Stomach smooth muscle (tissue), 2 donors: ENCODE results near the gene TMEM131L.

Experiments
- H3K27ac ChIP-seq: one replicate; pipeline ENCODE4 v1.7.0; 2013; ENCODE audit warnings: mild to moderate bottlenecking, low read length, inconsistent platforms
- H3K27me3 ChIP-seq, 2 donors: one replicate each; pipeline ENCODE4 v1.7.0; 2013; ENCODE audit warnings: low read length in 2 of 2; ENCODE audit not compliant: insufficient read depth in 2 of 2, control insufficient read depth in 1 of 2
- H3K36me3 ChIP-seq, 2 donors: one replicate each; pipeline ENCODE4 v1.7.0; 2013; ENCODE audit warnings: low read length in 2 of 2; ENCODE audit not compliant: control insufficient read depth in 2 of 2, insufficient read depth in 2 of 2
- H3K4me1 ChIP-seq: one replicate; pipeline ENCODE4 v1.7.0; 2013; ENCODE audit warnings: low read length; ENCODE audit not compliant: control insufficient read depth, insufficient read depth
- H3K4me3 ChIP-seq, 2 donors: one replicate each; pipeline ENCODE4 v1.7.0; 2013; ENCODE audit warnings: low read length in 2 of 2
- H3K9ac ChIP-seq, 2 donors: one replicate each; pipeline ENCODE4 v1.7.0; 2013; ENCODE audit warnings: low read length in 2 of 2, mild to moderate bottlenecking in 1 of 2
- H3K9me3 ChIP-seq, 2 donors: one replicate each; pipeline ENCODE4 v1.7.0; 2013; ENCODE audit warnings: low read length in 2 of 2; ENCODE audit not compliant: control insufficient read depth in 2 of 2
- donor health status: healthy.
- donor health status: Pancreatic carcinoma.

TMEM131L gene

GRCh38 chr4:153489856-153490558 is 23.8 kb downstream of the TMEM131L start:
- H3K36me3 ChIP-seq = no peaks in the 10 kb centered on the region
- H3K9ac ChIP-seq = no peak overlapping the region
- no peak overlapping the region for H3K27ac ChIP-seq
- H3K4me3 ChIP-seq = no peak overlapping the region
- H3K4me1 ChIP-seq = peaks cover 37% of the 10 kb centered on the region
- H3K27me3 ChIP-seq = no peaks in the 10 kb centered on the region
- H3K9me3 ChIP-seq = no peaks in the 10 kb centered on the region

- no peak overlapping the region for H3K27ac ChIP-seq
- H3K4me3 ChIP-seq = no peak overlapping the region
- no peaks in the 10 kb centered on the region for H3K9me3 ChIP-seq
- H3K36me3 ChIP-seq = no peaks in the 10 kb centered on the region
- H3K9ac ChIP-seq = no peak overlapping the region
- H3K27me3 ChIP-seq = no peaks in the 10 kb centered on the region
- peaks cover 37% of the 10 kb centered on the region for H3K4me1 ChIP-seq
Observed at GRCh38 chr4:153490985-153491483, 24.9 kb downstream of the TMEM131L start.

GRCh38 chr4:153494562-153494961 is 28.4 kb downstream of the TMEM131L start:
- no peaks in the 10 kb centered on the region for H3K9me3 ChIP-seq
- no peaks in the 10 kb centered on the region for H3K27me3 ChIP-seq
- peaks cover 29% of the 10 kb centered on the region for H3K4me1 ChIP-seq
- no peak overlapping the region for H3K27ac ChIP-seq
- H3K9ac ChIP-seq = no peak overlapping the region
- H3K4me3 ChIP-seq = no peak overlapping the region
- H3K36me3 ChIP-seq = no peaks in the 10 kb centered on the region

GRCh38 chr4:153495480-153496193 is 29.5 kb downstream of the TMEM131L start:
- H3K4me1 ChIP-seq = peaks cover 26% of the 10 kb centered on the region
- H3K27ac ChIP-seq = no peak overlapping the region

GRCh38 chr4:153497091-153497531 is 31.0 kb downstream of the TMEM131L start:
- Histone ChIP-seq H3K36me3 (no peaks in the 10 kb centered on the region), H3K4me1 (peaks cover 26% of the 10 kb centered on the region), H3K27ac (no peak overlapping the region), H3K9ac (peak overlapping the region; percentile 26 to 29), H3K4me3 (no peak overlapping the region), H3K9me3 (no peaks in the 10 kb centered on the region), H3K27me3 (no peaks in the 10 kb centered on the region)

More at GRCh38 chr4:153495480-153496193, 29.5 kb downstream of the TMEM131L start:
- no peak overlapping the region for H3K9ac ChIP-seq
- no peaks in the 10 kb centered on the region for H3K36me3 ChIP-seq
- H3K4me3 ChIP-seq = no peak overlapping the region
- H3K27me3 ChIP-seq = no peaks in the 10 kb centered on the region
- no peaks in the 10 kb centered on the region for H3K9me3 ChIP-seq

GRCh38 chr4:153497988-153498967 is 32.1 kb downstream of the TMEM131L start:
- no peaks in the 10 kb centered on the region for H3K36me3 ChIP-seq

GRCh38 chr4:153499005-153499404 is 32.8 kb downstream of the TMEM131L start:
- peaks cover 23% of the 10 kb centered on the region for H3K4me1 ChIP-seq
- peak overlapping the region in 1 of 2 donors; percentile 54 for H3K4me3 ChIP-seq
- no peaks in the 10 kb centered on the region for H3K27me3 ChIP-seq
- no peaks in the 10 kb centered on the region for H3K36me3 ChIP-seq
- no peaks in the 10 kb centered on the region for H3K9me3 ChIP-seq
- H3K9ac ChIP-seq = no peak overlapping the region
- H3K27ac ChIP-seq = peak overlapping the region; percentile 62

More at GRCh38 chr4:153497988-153498967, 32.1 kb downstream of the TMEM131L start:
- peak overlapping the region; percentile 62 for H3K27ac ChIP-seq
- H3K27me3 ChIP-seq = no peaks in the 10 kb centered on the region
- peak overlapping the region; percentile 39 to 54 for H3K4me3 ChIP-seq
- H3K9me3 ChIP-seq = no peaks in the 10 kb centered on the region
- peaks cover 26% of the 10 kb centered on the region for H3K4me1 ChIP-seq
- peak overlapping the region; percentile 29 to 41 for H3K9ac ChIP-seq

- H3K27me3 ChIP-seq = no peaks in the 10 kb centered on the region
- peaks cover 23% of the 10 kb centered on the region for H3K4me1 ChIP-seq
- H3K27ac ChIP-seq = no peak overlapping the region
- no peaks in the 10 kb centered on the region for H3K9me3 ChIP-seq
- H3K36me3 ChIP-seq = no peaks in the 10 kb centered on the region
- no peak overlapping the region for H3K4me3 ChIP-seq
- no peak overlapping the region for H3K9ac ChIP-seq
Observed at GRCh38 chr4:153501578-153501977, 35.4 kb downstream of the TMEM131L start.

- Histone ChIP-seq H3K36me3 (no peaks in the 10 kb centered on the region), H3K27ac (no peak overlapping the region), H3K9ac (no peak overlapping the region), H3K4me1 (peaks cover 16% of the 10 kb centered on the region), H3K9me3 (no peaks in the 10 kb centered on the region), H3K4me3 (no peak overlapping the region), H3K27me3 (no peaks in the 10 kb centered on the region)
Observed at GRCh38 chr4:153502584-153502983, 36.4 kb downstream of the TMEM131L start.
